K562 (cell line): ENCODE measurements around the gene TTBK1. TPM values are rescaled to one million over a fixed set of nuclear protein-coding genes. Genes with fewer than 3 reads are reported as not detected.

Experiments
- ARID3B ChIP-seq: fragments of 250-450 bp; sonication (Bioruptor Pico); IDR thresholded peaks from 2 replicates; pipeline ENCODE4 v1.4.0; 2020; ENCODE audit warnings: borderline replicate concordance
- BCOR ChIP-seq: fragments of 450-650 bp; IDR thresholded peaks from 2 replicates; pipeline ENCODE4 v1.6.1; 2016
- CREM ChIP-seq: IDR thresholded peaks from 2 replicates; pipeline ENCODE4 v1.6.1; 2014; ENCODE audit warnings: antibody characterized with exemption, low read depth
- FOXM1 ChIP-seq, 2 experiments: fragments of 450-650 bp in 1 of 2; sonication (generic) in 1 of 2; formaldehyde crosslinking in 1 of 2; IDR thresholded peaks; 2 replicates each; pipeline versions ENCODE4 v1.6.1 to v1.9.0; 2017 to 2022; ENCODE audit warnings: low read depth in 2 of 2, mild to moderate bottlenecking in 2 of 2, missing genetic modification reagents in 1 of 2, moderate library complexity in 1 of 2
- GABPA ChIP-seq: fragments of 200-800 bp; sonication (Bioruptor generic); conservative IDR thresholded peaks from 2 replicates; pipeline ENCODE4 v1.6.1; 2016; ENCODE audit warnings: low read depth, missing genetic modification characterization, missing compliant biosample characterization
- HCFC1 ChIP-seq: IDR thresholded peaks from 2 replicates; pipeline ENCODE4 v1.6.1; 2012; ENCODE audit warnings: low read depth, low read length, improper control_type of control experiment
- HSF4 ChIP-seq: fragments of 250-450 bp; sonication (Bioruptor Pico); IDR thresholded peaks from 2 replicates; pipeline ENCODE4 v2.1.2; 2022; ENCODE audit warnings: mild to moderate bottlenecking, moderate library complexity, borderline replicate concordance
- KDM1A ChIP-seq, 2 experiments: fragments of 450-650 bp; IDR thresholded peaks; 2 replicates each; pipeline ENCODE4 v1.6.1; 2016; ENCODE audit warnings: mild to moderate bottlenecking in 2 of 2
- KDM5B ChIP-seq: fragments of 200-600 bp; sonication (generic); IDR thresholded peaks from 2 replicates; pipeline ENCODE4 v1.6.1; 2012; ENCODE audit warnings: low read depth, mild to moderate bottlenecking, moderate library complexity, low read length, control low read depth, inconsistent platforms; ENCODE audit not compliant: insufficient replicate concordance
- LCOR ChIP-seq: sonication (generic); formaldehyde crosslinking; IDR thresholded peaks from 2 replicates; pipeline ENCODE4 v1.8.0; 2022; ENCODE audit warnings: mild to moderate bottlenecking, missing genetic modification reagents
- MBD2 ChIP-seq: sonication (generic); IDR thresholded peaks from 2 replicates; pipeline ENCODE4 v1.6.1; 2016; ENCODE audit warnings: low read depth, borderline replicate concordance
- MCM7 ChIP-seq, 2 experiments: fragments of 450-650 bp; IDR thresholded peaks; 2 replicates each; pipeline ENCODE4 v1.6.1; 2016 to 2018
- NUFIP1 ChIP-seq: fragments of 450-650 bp; IDR thresholded peaks from 2 replicates; pipeline ENCODE4 v1.6.1; 2018; ENCODE audit not compliant: partially characterized antibody
- PCBP1 ChIP-seq: fragments of 200-400 bp; formaldehyde crosslinking; IDR thresholded peaks from 2 replicates; pipeline ENCODE4 v1.6.1; 2018; ENCODE audit warnings: mild to moderate bottlenecking, low read depth, low read length; ENCODE audit not compliant: poor library complexity, severe bottlenecking
- POLR2B ChIP-seq: fragments of 450-650 bp; IDR thresholded peaks from 2 replicates; pipeline ENCODE4 v1.6.1; 2018; ENCODE audit warnings: low read depth; ENCODE audit not compliant: partially characterized antibody
- POLR2G ChIP-seq: fragments of 200-400 bp; formaldehyde crosslinking; IDR thresholded peaks from 2 replicates; pipeline ENCODE4 v1.6.1; 2017; ENCODE audit warnings: low read depth, mild to moderate bottlenecking, antibody characterized with exemption, low read length, moderate library complexity
- TCF3 ChIP-seq: sonication (generic); formaldehyde crosslinking; IDR thresholded peaks from 2 replicates; pipeline ENCODE4 v1.4.0; 2020; ENCODE audit warnings: mild to moderate bottlenecking, missing genetic modification reagents
- ZC3H11A ChIP-seq: IDR thresholded peaks from 2 replicates; pipeline ENCODE4 v1.6.1; 2012; ENCODE audit warnings: low read depth, low read length, improper control_type of control experiment
- ZNF224 ChIP-seq: sonication (generic); formaldehyde crosslinking; IDR thresholded peaks from 2 replicates; pipeline ENCODE4 v1.8.0; 2022; ENCODE audit warnings: mild to moderate bottlenecking, missing genetic modification reagents
- ZNF707 ChIP-seq: fragments of 250-450 bp; sonication (Bioruptor Pico); conservative IDR thresholded peaks from 2 replicates; pipeline ENCODE4 v1.8.0; 2022; ENCODE audit warnings: inconsistent platforms, mild to moderate bottlenecking, moderate library complexity
- ZNF740 ChIP-seq, 3 experiments: fragments of 200-800 bp in 1 of 3; sonication (Bioruptor generic) in 1 of 3; sonication (generic) in 1 of 3; formaldehyde crosslinking in 1 of 3; IDR thresholded peaks; 2 replicates each; pipeline versions ENCODE4 v1.6.1 to v1.8.0; 2016 to 2022; ENCODE audit warnings: mild to moderate bottlenecking in 2 of 3, missing compliant biosample characterization in 2 of 3, missing genetic modification characterization in 2 of 3, missing genetic modification reagents in 1 of 3
- ZZZ3 ChIP-seq: fragments of 450-650 bp; IDR thresholded peaks from 2 replicates; pipeline ENCODE4 v1.6.1; 2016; ENCODE audit warnings: antibody characterized with exemption, mild to moderate bottlenecking, moderate library complexity
- polyA plus RNA-seq, 8 experiments: library from polyadenylated mRNA; depleted of rRNA in 4 of 8; stranded (reverse) in 5 of 8; unstranded in 3 of 8; fragments of >200 nt; fragmentation: Nextera tagmentation in 2 of 8; fragmentation: Illumina TruSeq in 1 of 8; extraction: Ambion mirVana in 2 of 8; extraction: Trizol in 1 of 8; gene quantifications; 2 replicates each; pipeline versions ENCODE4 v1.2.1 to v1.2.3, GENCODE V29; 2011 to 2014; ENCODE audit warnings: inconsistent platforms in 1 of 8, missing spikeins in 1 of 8
- total RNA-seq, 7 experiments: library from RNA; depleted of rRNA in 6 of 7; stranded (reverse); fragments of >200 nt in 6 of 7; fragmentation: Illumina TruSeq in 2 of 7; extraction: Trizol in 2 of 7; gene quantifications; 2 replicates each; pipeline versions ENCODE4 v1.2.1 to v1.2.3, GENCODE V29; 2011 to 2021; ENCODE audit warnings: low replicate concordance in 1 of 7
- TF ChIP-seq, protein P1 (sequence below): fragments of 200-800 bp; sonication (Bioruptor generic); IDR thresholded peaks from 2 replicates; pipeline ENCODE4 v1.6.1; 2017; ENCODE audit warnings: missing genetic modification characterization, missing compliant biosample characterization

The TTBK1 gene
- total and polyA plus RNA-seq, 9 of the 15 experiments (the other 6 are each of a cell fraction or from before 2014, with no cell fraction given), result not detected

- TF ChIP-seq PCBP1, result peak; percentile 63
- TF ChIP-seq ZZZ3, result no peak
- no peak for TF ChIP-seq HSF4 (CRISPR knock-in tag)
- peak; percentile 83 for TF ChIP-seq LCOR (CRISPR knock-in tag)
- no peak for TF ChIP-seq NUFIP1
- TF ChIP-seq MBD2, result peak; percentile 92
- TF ChIP-seq POLR2G, result 0 out of 2 replicates have a peak, but pooled peaks have one; percentile 36
- TF ChIP-seq GABPA, result peak; percentile 83
- peak; percentile 84 for TF ChIP-seq CREM
- no peak for TF ChIP-seq ZNF707 (CRISPR knock-in tag)
- TF ChIP-seq ZC3H11A, result no peak
- TF ChIP-seq TCF3 (CRISPR knock-in tag), result no peak
- no peak for TF ChIP-seq FOXM1 (IDR thresholded peaks at IDR 0.05; ENCODE audit: low read depth)
- TF ChIP-seq FOXM1 (CRISPR knock-in tag; IDR thresholded peaks at IDR 0.05; ENCODE audit: low read depth), result 0 out of 2 replicates have a peak, but pooled peaks have one; percentile 21
- no peak for TF ChIP-seq KDM5B
- TF ChIP-seq, protein P1, sequence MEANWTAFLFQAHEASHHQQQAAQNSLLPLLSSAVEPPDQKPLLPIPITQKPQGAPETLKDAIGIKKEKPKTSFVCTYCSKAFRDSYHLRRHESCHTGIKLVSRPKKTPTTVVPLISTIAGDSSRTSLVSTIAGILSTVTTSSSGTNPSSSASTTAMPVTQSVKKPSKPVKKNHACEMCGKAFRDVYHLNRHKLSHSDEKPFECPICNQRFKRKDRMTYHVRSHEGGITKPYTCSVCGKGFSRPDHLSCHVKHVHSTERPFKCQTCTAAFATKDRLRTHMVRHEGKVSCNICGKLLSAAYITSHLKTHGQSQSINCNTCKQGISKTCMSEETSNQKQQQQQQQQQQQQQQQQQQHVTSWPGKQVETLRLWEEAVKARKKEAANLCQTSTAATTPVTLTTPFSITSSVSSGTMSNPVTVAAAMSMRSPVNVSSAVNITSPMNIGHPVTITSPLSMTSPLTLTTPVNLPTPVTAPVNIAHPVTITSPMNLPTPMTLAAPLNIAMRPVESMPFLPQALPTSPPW (CRISPR knock-in tag), result peak; percentile 80
- TF ChIP-seq ZNF740 (CRISPR knock-in tag; IDR thresholded peaks at IDR 0.05), result no peak
- no peak for TF ChIP-seq ZNF740 (tag; IDR thresholded peaks at IDR 0.05)
- peak; percentile 100 for TF ChIP-seq HCFC1
- no peak for TF ChIP-seq POLR2B
- TF ChIP-seq KDM1A (IDR thresholded peaks at IDR 0.05), result peak; percentile 83 to 84
- no peak for TF ChIP-seq ARID3B
- TF ChIP-seq BCOR, result no peak
- TF ChIP-seq ZNF224 (CRISPR knock-in tag), result no peak
- no peak for TF ChIP-seq MCM7 (IDR thresholded peaks at IDR 0.05)
Measured at GRCh38 chr6:43247114-43247999, 4.1 kb downstream of the TTBK1 start (continued).
